ENCODE results near the gene ITCH. TPM values are rescaled to one million over a fixed set of nuclear protein-coding genes. Genes with fewer than 3 reads are reported as not detected.
"Not testable (repeated sequence)": the region's sequence is repeated elsewhere in the genome, so short reads cannot be mapped to it uniquely, and the experiment has no call there.

The ITCH gene
- polyA plus RNA-seq, 1 donor from 2014 or later: 39.5 TPM

DNA sequence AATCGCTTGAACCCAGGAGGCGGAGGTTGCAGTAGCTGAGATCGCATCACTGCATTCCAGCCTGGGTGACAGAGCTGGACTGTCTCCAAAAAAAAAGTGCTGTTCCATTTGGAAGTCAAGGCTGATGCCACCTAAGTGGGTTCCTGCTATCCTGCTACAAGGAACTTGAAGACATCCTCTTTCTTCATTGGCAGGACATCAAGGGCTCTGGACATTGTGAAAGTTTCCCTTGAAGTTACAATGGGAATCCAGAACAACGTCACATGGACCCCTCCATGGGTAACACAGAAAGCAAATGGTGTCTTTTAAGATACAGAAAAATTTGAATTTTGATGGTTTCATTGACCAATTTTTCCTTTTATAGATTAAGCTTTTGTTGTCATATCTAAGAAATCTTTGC lies 15.5 kb upstream of the ITCH start:
- H3K79me2 ChIP-seq (replicated peaks; ENCODE audit: insufficient read depth, low read length): no peaks in the 10 kb centered on the region
- H4K20me1 ChIP-seq (ENCODE audit: insufficient read depth): no peaks in the 10 kb centered on the region
- H3K9ac ChIP-seq (ENCODE audit: low read length): no peak overlapping the region
- no peak overlapping the region for H3K4me3 ChIP-seq (ENCODE audit: low read length)
- no peak overlapping the region for H2AFZ ChIP-seq (ENCODE audit: low read depth, low read length)
- TF ChIP-seq SMC3 (conservative IDR thresholded peaks at IDR 0.05; ENCODE audit: poor library complexity): no peak
- no peak for TF ChIP-seq POLR2AphosphoS5 (IDR thresholded peaks at IDR 0.05)
- TF ChIP-seq RAD21 (conservative IDR thresholded peaks at IDR 0.05): no peak
- TF ChIP-seq, protein P1, sequence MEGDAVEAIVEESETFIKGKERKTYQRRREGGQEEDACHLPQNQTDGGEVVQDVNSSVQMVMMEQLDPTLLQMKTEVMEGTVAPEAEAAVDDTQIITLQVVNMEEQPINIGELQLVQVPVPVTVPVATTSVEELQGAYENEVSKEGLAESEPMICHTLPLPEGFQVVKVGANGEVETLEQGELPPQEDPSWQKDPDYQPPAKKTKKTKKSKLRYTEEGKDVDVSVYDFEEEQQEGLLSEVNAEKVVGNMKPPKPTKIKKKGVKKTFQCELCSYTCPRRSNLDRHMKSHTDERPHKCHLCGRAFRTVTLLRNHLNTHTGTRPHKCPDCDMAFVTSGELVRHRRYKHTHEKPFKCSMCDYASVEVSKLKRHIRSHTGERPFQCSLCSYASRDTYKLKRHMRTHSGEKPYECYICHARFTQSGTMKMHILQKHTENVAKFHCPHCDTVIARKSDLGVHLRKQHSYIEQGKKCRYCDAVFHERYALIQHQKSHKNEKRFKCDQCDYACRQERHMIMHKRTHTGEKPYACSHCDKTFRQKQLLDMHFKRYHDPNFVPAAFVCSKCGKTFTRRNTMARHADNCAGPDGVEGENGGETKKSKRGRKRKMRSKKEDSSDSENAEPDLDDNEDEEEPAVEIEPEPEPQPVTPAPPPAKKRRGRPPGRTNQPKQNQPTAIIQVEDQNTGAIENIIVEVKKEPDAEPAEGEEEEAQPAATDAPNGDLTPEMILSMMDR (IDR thresholded peaks at IDR 0.05; ENCODE audit: poor library complexity, severe bottlenecking): no peak
- TF ChIP-seq EP300 (conservative IDR thresholded peaks at IDR 0.05; ENCODE audit: poor library complexity, severe bottlenecking): no peak
- no peak for TF ChIP-seq TAF1 (IDR thresholded peaks at IDR 0.05; ENCODE audit: low read depth)
- TF ChIP-seq, protein P2, sequence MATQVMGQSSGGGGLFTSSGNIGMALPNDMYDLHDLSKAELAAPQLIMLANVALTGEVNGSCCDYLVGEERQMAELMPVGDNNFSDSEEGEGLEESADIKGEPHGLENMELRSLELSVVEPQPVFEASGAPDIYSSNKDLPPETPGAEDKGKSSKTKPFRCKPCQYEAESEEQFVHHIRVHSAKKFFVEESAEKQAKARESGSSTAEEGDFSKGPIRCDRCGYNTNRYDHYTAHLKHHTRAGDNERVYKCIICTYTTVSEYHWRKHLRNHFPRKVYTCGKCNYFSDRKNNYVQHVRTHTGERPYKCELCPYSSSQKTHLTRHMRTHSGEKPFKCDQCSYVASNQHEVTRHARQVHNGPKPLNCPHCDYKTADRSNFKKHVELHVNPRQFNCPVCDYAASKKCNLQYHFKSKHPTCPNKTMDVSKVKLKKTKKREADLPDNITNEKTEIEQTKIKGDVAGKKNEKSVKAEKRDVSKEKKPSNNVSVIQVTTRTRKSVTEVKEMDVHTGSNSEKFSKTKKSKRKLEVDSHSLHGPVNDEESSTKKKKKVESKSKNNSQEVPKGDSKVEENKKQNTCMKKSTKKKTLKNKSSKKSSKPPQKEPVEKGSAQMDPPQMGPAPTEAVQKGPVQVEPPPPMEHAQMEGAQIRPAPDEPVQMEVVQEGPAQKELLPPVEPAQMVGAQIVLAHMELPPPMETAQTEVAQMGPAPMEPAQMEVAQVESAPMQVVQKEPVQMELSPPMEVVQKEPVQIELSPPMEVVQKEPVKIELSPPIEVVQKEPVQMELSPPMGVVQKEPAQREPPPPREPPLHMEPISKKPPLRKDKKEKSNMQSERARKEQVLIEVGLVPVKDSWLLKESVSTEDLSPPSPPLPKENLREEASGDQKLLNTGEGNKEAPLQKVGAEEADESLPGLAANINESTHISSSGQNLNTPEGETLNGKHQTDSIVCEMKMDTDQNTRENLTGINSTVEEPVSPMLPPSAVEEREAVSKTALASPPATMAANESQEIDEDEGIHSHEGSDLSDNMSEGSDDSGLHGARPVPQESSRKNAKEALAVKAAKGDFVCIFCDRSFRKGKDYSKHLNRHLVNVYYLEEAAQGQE (IDR thresholded peaks at IDR 0.05; ENCODE audit: borderline replicate concordance): no peak
- no peak for TF ChIP-seq MXI1 (conservative IDR thresholded peaks at IDR 0.05; ENCODE audit: poor library complexity, severe bottlenecking)
- no peak for TF ChIP-seq EZH2 (IDR thresholded peaks at IDR 0.05; ENCODE audit: borderline replicate concordance, insufficient read depth, low read length, poor library complexity, severe bottlenecking)
- H3K36me3 ChIP-seq (ENCODE audit: insufficient read depth, low read length): no peaks in the 10 kb centered on the region
- no peaks in the 10 kb centered on the region for H3K9me2 ChIP-seq (ENCODE audit: insufficient read depth, low read length)
- H3K27me3 ChIP-seq (ENCODE audit: insufficient read depth, low read depth, low read length): no peaks in the 10 kb centered on the region
- H3F3A ChIP-seq (ENCODE audit: insufficient read depth, low read length, poor library complexity, severe bottlenecking): no peaks in the 10 kb centered on the region
- H3K4me2 ChIP-seq (ENCODE audit: low read length): no peak overlapping the region
- H3K27ac ChIP-seq (ENCODE audit: low read length): no peak overlapping the region
- no peaks in the 10 kb centered on the region for H3K9me3 ChIP-seq (ENCODE audit: low read length)

DNA sequence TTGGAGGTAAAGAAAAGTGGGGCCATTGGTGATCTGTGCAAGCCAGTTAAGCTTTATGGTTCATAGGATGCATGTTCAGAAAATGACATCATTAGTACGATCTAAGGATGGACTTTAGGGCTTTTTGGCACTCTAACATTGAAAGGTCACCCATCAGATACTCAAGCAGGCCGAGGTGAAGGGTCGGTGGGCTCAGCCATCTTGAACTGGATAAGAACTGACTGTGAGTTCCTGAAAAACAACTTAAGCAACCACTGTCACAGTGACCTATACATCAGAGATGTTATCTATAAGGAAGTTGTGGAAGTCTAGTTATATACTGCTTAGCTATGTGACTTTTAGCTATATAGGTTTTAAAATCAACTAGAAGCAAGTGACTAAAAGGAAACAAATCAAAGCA lies 13.0 kb upstream of the ITCH start:
- Histone ChIP-seq H3K79me2 (replicated peaks; ENCODE audit: insufficient read depth, low read length) (no peaks in the 10 kb centered on the region), H3K9ac (ENCODE audit: low read length) (no peak overlapping the region), H3F3A (ENCODE audit: insufficient read depth, low read length, poor library complexity, severe bottlenecking) (no peaks in the 10 kb centered on the region), H3K9me2 (ENCODE audit: insufficient read depth, low read length) (no peaks in the 10 kb centered on the region), H2AFZ (ENCODE audit: low read depth, low read length) (no peak overlapping the region), H4K20me1 (ENCODE audit: insufficient read depth) (no peaks in the 10 kb centered on the region), H3K27me3 (ENCODE audit: insufficient read depth, low read depth, low read length) (no peaks in the 10 kb centered on the region), H3K36me3 (ENCODE audit: insufficient read depth, low read length) (no peaks in the 10 kb centered on the region), H3K4me3 (ENCODE audit: low read length) (no peak overlapping the region), H3K9me3 (ENCODE audit: low read length) (no peaks in the 10 kb centered on the region), H3K4me2 (ENCODE audit: low read length) (no peak overlapping the region), H3K27ac (ENCODE audit: low read length) (no peak overlapping the region)
- TF ChIP-seq EZH2 (IDR thresholded peaks at IDR 0.05; ENCODE audit: borderline replicate concordance, insufficient read depth, low read length, poor library complexity, severe bottlenecking): no peak

DNA sequence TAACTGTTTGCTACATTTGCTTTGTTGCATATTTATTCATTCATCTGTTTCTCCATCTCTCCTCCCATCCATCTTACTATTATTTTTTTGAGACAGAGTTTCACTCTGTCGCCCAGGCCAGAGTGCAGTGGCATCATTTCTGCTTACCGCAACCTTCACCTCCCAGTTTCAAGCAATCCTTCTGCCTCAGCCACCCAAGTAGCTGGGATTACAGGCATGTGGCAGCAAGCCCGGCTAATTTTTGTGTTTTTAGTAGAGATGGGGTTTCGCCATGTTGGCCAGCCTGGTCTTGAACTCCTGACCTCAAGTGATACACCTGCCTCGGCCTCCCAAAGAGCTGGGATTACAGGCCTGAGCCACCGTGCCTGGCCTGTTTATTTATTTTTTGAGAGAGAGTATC lies 9.6 kb upstream of the ITCH start:
- H3K79me2 ChIP-seq (replicated peaks; ENCODE audit: insufficient read depth, low read length); H3K9ac ChIP-seq (ENCODE audit: low read length); H3F3A ChIP-seq (ENCODE audit: insufficient read depth, low read length, poor library complexity, severe bottlenecking); H4K20me1 ChIP-seq (ENCODE audit: insufficient read depth); H2AFZ ChIP-seq (ENCODE audit: low read depth, low read length); H3K27ac ChIP-seq (ENCODE audit: low read length); H3K27me3 ChIP-seq (ENCODE audit: insufficient read depth, low read depth, low read length); H3K4me3 ChIP-seq (ENCODE audit: low read length); H3K9me3 ChIP-seq (ENCODE audit: low read length); H3K36me3 ChIP-seq (ENCODE audit: insufficient read depth, low read length); H3K4me2 ChIP-seq (ENCODE audit: low read length); H3K9me2 ChIP-seq (ENCODE audit: insufficient read depth, low read length): not testable (repeated sequence)

All from neural cell (in vitro differentiated cells).